Loucy (cell line): ENCODE data around the gene CADM2.
"Not testable (repeated sequence)": the region's sequence is repeated elsewhere in the genome, so short reads cannot be mapped to it uniquely, and the experiment has no call there.

Source experiments
- CTCF ChIP-seq: fragments of 200-600 bp; sonication (generic); conservative IDR thresholded peaks from 2 replicates; pipeline ENCODE4 v1.5.1; 2014; ENCODE audit warnings: mild to moderate bottlenecking, antibody characterized with exemption, low read length
- EZH2phosphoT487 ChIP-seq: fragments of 200-600 bp; IDR thresholded peaks from 2 replicates; pipeline ENCODE4 v1.6.1; 2018; ENCODE audit warnings: antibody characterized with exemption, mild to moderate bottlenecking, moderate library complexity, borderline replicate concordance

GRCh38 chr3:84918592-84918991, 40.2 kb upstream of the CADM2 start:
- not testable (repeated sequence) for TF ChIP-seq CTCF, EZH2phosphoT487
